Astrocyte (in vitro differentiated cells and primary cell): ENCODE data around the gene PHF10. TPM values are rescaled to one million over a fixed set of nuclear protein-coding genes. Genes with fewer than 3 reads are reported as not detected.

Source experiments
- DNase-seq: peaks from one replicate; pipeline ENCODE4 v3.0.0-alpha.2; 2010; ENCODE audit warnings: low read depth
- FAIRE-seq: peaks from 2 replicates; lab custom pipeline; 2011; peaks lifted over from hg19 to GRCh38; lab: Jason Lieb, UNC
- H2AFZ ChIP-seq: 2 replicates; pipeline ENCODE4 v1.6.0; 2012; ENCODE audit warnings: low read depth, low read length, inconsistent platforms
- H3K27ac ChIP-seq: 2 replicates; pipeline ENCODE4 v1.5.1; 2011; ENCODE audit warnings: low read depth, low read length, inconsistent platforms
- H3K27me3 ChIP-seq: 2 replicates; pipeline ENCODE4 v1.6.0; 2011; ENCODE audit warnings: low read length, inconsistent platforms; ENCODE audit not compliant: insufficient read depth
- H3K36me3 ChIP-seq: 2 replicates; pipeline ENCODE4 v1.5.1; 2011; ENCODE audit warnings: low read length, inconsistent platforms; ENCODE audit not compliant: insufficient read depth
- H3K4me1 ChIP-seq: 2 replicates; pipeline ENCODE4 v1.5.1; 2011; ENCODE audit warnings: low read length, inconsistent platforms; ENCODE audit not compliant: insufficient read depth
- H3K4me2 ChIP-seq: 2 replicates; pipeline ENCODE4 v1.6.0; 2012; ENCODE audit warnings: low read length, inconsistent platforms
- H3K4me3 ChIP-seq: 2 replicates; pipeline ENCODE4 v1.5.1; 2011; ENCODE audit warnings: low read depth, mild to moderate bottlenecking, low read length, inconsistent platforms; ENCODE audit not compliant: insufficient read depth
- H3K79me2 ChIP-seq: 2 replicates; pipeline ENCODE4 v1.6.0; 2012; ENCODE audit warnings: mild to moderate bottlenecking, low read length, inconsistent platforms; ENCODE audit not compliant: insufficient read depth
- H3K9ac ChIP-seq: 2 replicates; pipeline ENCODE4 v1.6.0; 2012; ENCODE audit warnings: mild to moderate bottlenecking, low read length, inconsistent platforms
- H3K9me3 ChIP-seq: 2 replicates; pipeline ENCODE4 v1.5.1; 2012; ENCODE audit warnings: low read depth, mild to moderate bottlenecking, low read length, inconsistent platforms; ENCODE audit not compliant: insufficient read depth
- H4K20me1 ChIP-seq: 2 replicates; pipeline ENCODE4 v1.6.0; 2012; ENCODE audit warnings: low read length, inconsistent platforms; ENCODE audit not compliant: insufficient read depth
- H3K27ac Mint-ChIP-seq: one replicate; pipeline ENCODE4 v1.8.0; 2021; ENCODE audit warnings: mild to moderate bottlenecking, mixed read lengths; ENCODE audit not compliant: unreplicated experiment
- H3K27me3 Mint-ChIP-seq: one replicate; pipeline ENCODE4 v1.8.0; 2021; ENCODE audit warnings: low read depth, mixed read lengths; ENCODE audit not compliant: unreplicated experiment
- H3K36me3 Mint-ChIP-seq: one replicate; pipeline ENCODE4 v1.8.0; 2021; ENCODE audit warnings: low read depth, mixed read lengths; ENCODE audit not compliant: unreplicated experiment
- H3K4me1 Mint-ChIP-seq: one replicate; pipeline ENCODE4 v1.8.0; 2021; ENCODE audit warnings: low read depth, mixed read lengths; ENCODE audit not compliant: unreplicated experiment
- H3K4me3 Mint-ChIP-seq: one replicate; pipeline ENCODE4 v1.8.0; 2021; ENCODE audit warnings: mild to moderate bottlenecking, moderate library complexity, mixed read lengths; ENCODE audit not compliant: unreplicated experiment
- H3K9me3 Mint-ChIP-seq: one replicate; pipeline ENCODE4 v1.8.0; 2021; ENCODE audit warnings: mild to moderate bottlenecking, mixed read lengths; ENCODE audit not compliant: unreplicated experiment
- EZH2 ChIP-seq: IDR thresholded peaks from 2 replicates; pipeline ENCODE4 v1.6.1; 2012; ENCODE audit warnings: mild to moderate bottlenecking, low read length, inconsistent platforms; ENCODE audit not compliant: insufficient read depth
- total RNA-seq: library from RNA; stranded (reverse); gene quantifications from 2 replicates; pipeline ENCODE4 v1.2.1, GENCODE V29; 2021
- TF ChIP-seq, protein P1 (sequence below): IDR thresholded peaks from 2 replicates; pipeline ENCODE4 v1.5.1; 2011; ENCODE audit warnings: low read depth, mild to moderate bottlenecking, inconsistent platforms, low read length, moderate library complexity; ENCODE audit not compliant: insufficient read depth

The PHF10 gene
- total RNA-seq, 1 donor from 2014 or later, result 30.9 TPM

DNA sequence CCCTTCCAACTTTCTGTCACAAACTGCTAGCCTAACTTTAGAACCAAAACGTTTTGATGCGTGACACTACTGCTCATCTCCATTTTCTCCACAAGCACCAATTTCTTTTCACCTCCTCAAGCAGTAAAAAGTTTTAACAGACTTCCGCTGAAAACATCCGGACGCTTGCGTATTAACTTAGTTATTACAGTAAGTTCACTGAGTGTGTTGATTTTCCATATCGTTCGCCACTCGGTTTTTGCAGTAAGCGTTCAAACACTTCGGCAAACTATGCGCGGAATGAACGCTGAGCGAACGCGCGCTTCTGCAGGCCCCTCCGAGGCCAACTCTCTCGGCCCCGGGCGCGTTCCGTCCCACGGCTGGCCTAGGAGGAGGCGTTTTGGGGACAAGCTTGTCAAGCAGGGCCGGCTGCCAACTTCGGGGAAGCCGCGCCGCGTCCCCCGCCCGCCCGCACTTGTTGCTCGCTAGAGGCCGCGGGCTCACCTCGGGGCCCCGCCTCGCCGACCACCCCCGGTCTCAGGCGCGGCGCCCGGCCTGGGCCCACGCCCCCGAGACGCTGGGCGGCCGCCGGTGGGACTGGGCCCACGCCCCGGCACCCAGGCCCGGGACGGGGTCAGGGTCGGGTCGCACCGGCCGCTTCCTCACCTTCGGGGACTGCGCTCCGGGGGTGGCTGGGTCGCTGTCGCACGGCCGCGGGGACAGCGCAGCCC is 945 bp downstream of the PHF10 start:
- Mint-ChIP-seq H3K4me1 (peaks cover 11% of the 10 kb centered on the region), H3K4me3 (peak overlapping the region; percentile 93), H3K9me3 (no peaks in the 10 kb centered on the region), H3K27ac (peak overlapping the region; percentile 65), H3K27me3 (peaks cover 2% of the 10 kb centered on the region), H3K36me3 (no peaks in the 10 kb centered on the region)
- Histone ChIP-seq H4K20me1 (peaks cover 28% of the 10 kb centered on the region), H3K4me3 (peak overlapping the region; percentile 86), H3K4me2 (peak overlapping the region; percentile 96), H3K9ac (peak overlapping the region; percentile 84), H3K79me2 (peaks cover 30% of the 10 kb centered on the region), H3K9me3 (no peaks in the 10 kb centered on the region), H3K4me1 (peaks cover 31% of the 10 kb centered on the region), H3K27me3 (no peaks in the 10 kb centered on the region), H3K36me3 (no peaks in the 10 kb centered on the region), H2AFZ (peak overlapping the region; percentile 72), H3K27ac (peak overlapping the region; percentile 73)
- no peak for FAIRE-seq
- TF ChIP-seq EZH2, result no peak
- DNase-seq, result peak; percentile 73

DNA sequence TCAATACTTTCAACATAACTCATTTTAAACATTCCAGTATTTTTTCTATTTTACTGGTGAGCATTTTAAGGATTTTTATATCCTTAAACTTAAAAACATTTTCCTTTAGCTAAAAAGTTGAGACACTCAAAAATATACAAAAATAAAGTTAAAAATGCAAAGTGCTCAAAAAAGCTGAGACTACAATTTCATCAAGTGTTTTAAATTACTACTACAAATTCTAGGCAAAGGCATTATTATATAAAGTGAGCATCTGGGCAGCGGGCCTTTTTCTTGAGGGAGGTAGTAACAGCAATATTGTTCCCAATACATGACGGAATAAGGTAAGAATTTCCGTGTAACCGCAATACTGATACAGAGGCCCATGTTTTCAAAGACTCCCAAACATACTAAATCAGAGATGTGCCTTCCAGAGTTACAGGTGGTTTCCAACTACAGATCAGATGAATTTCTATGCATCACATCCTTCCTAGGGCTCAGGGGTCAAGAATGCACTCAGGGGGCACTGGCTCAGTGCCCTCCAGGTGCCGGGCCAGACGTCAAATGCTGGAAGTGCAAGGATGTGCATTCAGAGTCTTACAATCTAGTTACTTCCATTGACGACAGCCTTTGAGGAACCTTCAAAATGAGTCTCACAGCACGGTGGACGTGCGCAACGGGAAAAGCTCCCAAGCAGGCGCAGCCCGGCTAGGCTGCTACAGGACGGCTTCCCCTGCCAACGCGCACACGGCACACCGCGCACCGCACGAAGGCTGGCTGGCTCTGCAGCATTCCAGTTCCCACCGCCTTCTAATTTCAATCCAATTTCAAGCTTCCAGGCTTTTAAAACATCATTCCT is 1.7 kb downstream of the PHF10 start:
- peaks cover 8% of the 10 kb centered on the region for H3K4me1 Mint-ChIP-seq
- H3K4me3 Mint-ChIP-seq, result peak overlapping the region; percentile 93
- no peaks in the 10 kb centered on the region for H3K9me3 ChIP-seq
- peaks cover 2% of the 10 kb centered on the region for H3K27me3 Mint-ChIP-seq
- H3K36me3 Mint-ChIP-seq, result no peaks in the 10 kb centered on the region
- H4K20me1 ChIP-seq, result peaks cover 28% of the 10 kb centered on the region
- H3K9ac ChIP-seq, result peak overlapping the region; percentile 84
- peaks cover 35% of the 10 kb centered on the region for H3K79me2 ChIP-seq
- peaks cover 31% of the 10 kb centered on the region for H3K4me1 ChIP-seq
- H3K27ac Mint-ChIP-seq, result peak overlapping the region; percentile 65
- peak overlapping the region; percentile 73 for H3K27ac ChIP-seq
- H3K4me2 ChIP-seq, result peak overlapping the region; percentile 96
- TF ChIP-seq EZH2, result no peak
- TF ChIP-seq, protein P1, sequence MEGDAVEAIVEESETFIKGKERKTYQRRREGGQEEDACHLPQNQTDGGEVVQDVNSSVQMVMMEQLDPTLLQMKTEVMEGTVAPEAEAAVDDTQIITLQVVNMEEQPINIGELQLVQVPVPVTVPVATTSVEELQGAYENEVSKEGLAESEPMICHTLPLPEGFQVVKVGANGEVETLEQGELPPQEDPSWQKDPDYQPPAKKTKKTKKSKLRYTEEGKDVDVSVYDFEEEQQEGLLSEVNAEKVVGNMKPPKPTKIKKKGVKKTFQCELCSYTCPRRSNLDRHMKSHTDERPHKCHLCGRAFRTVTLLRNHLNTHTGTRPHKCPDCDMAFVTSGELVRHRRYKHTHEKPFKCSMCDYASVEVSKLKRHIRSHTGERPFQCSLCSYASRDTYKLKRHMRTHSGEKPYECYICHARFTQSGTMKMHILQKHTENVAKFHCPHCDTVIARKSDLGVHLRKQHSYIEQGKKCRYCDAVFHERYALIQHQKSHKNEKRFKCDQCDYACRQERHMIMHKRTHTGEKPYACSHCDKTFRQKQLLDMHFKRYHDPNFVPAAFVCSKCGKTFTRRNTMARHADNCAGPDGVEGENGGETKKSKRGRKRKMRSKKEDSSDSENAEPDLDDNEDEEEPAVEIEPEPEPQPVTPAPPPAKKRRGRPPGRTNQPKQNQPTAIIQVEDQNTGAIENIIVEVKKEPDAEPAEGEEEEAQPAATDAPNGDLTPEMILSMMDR, result no peak
- no peaks in the 10 kb centered on the region for H3K27me3 ChIP-seq
- H3K9me3 Mint-ChIP-seq, result no peaks in the 10 kb centered on the region
- DNase-seq (peak; percentile 85), FAIRE-seq (peak; percentile 41)
- H2AFZ ChIP-seq, result peak overlapping the region; percentile 72
- H3K36me3 ChIP-seq, result no peaks in the 10 kb centered on the region
- peak overlapping the region; percentile 86 for H3K4me3 ChIP-seq

DNA sequence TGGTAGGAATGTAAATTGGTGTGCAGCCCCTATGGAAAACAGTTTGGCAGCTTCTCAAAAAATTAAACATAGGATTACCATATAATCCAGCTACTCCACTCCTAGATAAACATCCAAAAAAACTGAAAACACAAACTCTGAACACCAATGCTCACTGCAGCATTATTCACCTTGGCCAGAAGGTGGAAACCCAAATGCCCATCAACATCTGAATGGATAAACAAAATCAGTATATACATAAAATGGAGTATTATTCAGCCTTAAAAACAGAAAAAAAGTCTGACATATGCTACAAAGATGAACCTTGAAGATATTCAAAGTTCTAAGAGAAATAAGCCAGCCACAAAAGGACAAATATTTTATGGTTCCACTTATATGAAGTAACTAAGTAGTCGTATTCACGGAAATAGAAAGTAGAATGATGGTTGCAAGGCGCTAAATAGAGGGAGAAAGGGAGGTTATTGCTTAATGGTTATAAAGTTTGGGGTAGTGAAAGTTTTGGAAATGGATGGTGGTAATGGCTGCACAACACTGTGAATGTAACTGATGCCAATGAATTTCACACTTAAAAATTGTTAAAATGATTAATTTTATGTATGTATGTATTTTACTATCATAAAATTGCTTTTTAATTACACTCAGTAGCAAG is 4.0 kb downstream of the PHF10 start:
- peaks cover 29% of the 10 kb centered on the region for H3K4me1 ChIP-seq
- H3K9me3 Mint-ChIP-seq, result no peaks in the 10 kb centered on the region
- no peaks in the 10 kb centered on the region for H3K9me3 ChIP-seq
- no peak overlapping the region for H3K4me2 ChIP-seq
- H4K20me1 ChIP-seq, result peaks cover 28% of the 10 kb centered on the region
- no peaks in the 10 kb centered on the region for H3K27me3 Mint-ChIP-seq
- DNase-seq (no peak), FAIRE-seq (no peak)
- H3K36me3 Mint-ChIP-seq, result peaks cover 3% of the 10 kb centered on the region
- peaks cover 7% of the 10 kb centered on the region for H3K4me1 Mint-ChIP-seq
- TF ChIP-seq EZH2, result no peak
- TF ChIP-seq, protein P1, result no peak
- no peak overlapping the region for H3K9ac ChIP-seq
- H3K79me2 ChIP-seq, result peaks cover 39% of the 10 kb centered on the region
- no peak overlapping the region for H3K27ac ChIP-seq
- H3K27ac Mint-ChIP-seq, result no peak overlapping the region
- H3K4me3 ChIP-seq, result no peak overlapping the region
- no peaks in the 10 kb centered on the region for H3K36me3 ChIP-seq
- no peaks in the 10 kb centered on the region for H3K27me3 ChIP-seq
- H2AFZ ChIP-seq, result no peak overlapping the region
- no peak overlapping the region for H3K4me3 Mint-ChIP-seq
